ENCODE data around the gene POLRMT. TPM values are rescaled to one million over a fixed set of nuclear protein-coding genes. Genes with fewer than 3 reads are reported as not detected.
"Not testable (repeated sequence)": the region's sequence is repeated elsewhere in the genome, so short reads cannot be mapped to it uniquely, and the experiment has no call there.

POLRMT gene
- polyA plus RNA-seq, 4 donors = 55.8 to 68.1 (median 60.8) TPM

DNA sequence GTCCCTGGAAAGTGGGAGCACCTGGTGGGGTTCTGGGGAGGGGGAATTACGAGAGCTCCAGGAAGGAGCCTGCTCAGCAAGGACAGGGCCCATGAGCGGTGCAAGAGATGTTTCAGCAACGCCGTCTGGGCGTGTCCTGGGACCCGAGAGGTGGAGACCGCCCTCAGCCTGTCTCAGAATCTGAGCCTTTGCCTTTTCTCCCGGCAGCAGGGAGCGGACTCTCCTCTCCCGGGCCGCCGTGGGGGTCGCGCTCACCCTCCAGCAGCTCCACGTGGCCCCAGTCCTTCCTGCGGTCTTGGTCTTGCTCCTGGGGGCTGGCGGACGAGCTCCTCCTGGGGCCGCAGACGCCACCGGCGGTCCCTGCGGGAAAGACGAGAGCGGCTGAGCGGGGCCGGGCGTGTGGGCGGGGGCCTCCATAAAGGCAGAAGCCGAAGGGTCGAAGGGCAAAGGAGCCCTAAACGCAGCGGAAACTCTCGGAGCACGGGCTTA, 714 bp downstream of the POLRMT start:
- no peak for DNase-seq (ENCODE audit: low read depth in 4 of 4, low spot score in 2 of 4)

DNA sequence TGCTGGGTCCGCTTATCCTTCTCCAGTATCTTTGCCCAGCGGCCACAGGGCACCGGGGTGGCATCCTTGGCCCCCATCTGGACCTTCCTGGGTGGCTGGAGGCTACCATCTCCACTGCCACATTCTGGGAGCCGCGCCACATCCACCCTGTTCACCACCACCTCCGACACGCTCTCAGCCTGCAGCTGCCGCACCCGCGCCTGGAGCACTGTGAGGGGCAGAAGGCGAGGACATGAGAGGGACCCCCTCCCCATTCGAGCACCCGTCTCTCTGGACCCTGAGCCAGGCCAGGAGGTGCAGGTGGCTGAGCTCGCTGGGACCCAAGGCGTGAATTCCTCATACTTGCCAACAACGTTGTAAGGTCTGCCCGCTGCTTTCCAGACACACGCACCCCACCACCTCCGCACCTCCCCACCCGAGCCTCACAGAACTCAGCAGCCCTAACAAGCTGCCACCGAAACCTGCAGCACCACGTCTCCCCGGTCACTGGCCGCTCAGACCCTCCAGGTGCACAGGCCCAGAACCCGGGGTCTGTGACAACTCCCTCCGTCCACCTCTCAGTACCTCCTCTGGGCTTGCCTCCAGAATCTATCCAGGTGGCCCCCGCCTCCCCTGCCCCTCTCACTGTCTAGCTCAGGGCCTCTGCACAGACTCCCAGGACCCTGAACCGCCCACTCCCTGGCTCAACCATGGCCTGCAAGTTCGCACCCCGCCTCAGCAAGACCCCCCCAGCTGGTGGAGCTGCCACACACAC, 3.2 kb downstream of the POLRMT start:
- no peak for DNase-seq (ENCODE audit: low read depth in 4 of 4, low spot score in 2 of 4)

DNA sequence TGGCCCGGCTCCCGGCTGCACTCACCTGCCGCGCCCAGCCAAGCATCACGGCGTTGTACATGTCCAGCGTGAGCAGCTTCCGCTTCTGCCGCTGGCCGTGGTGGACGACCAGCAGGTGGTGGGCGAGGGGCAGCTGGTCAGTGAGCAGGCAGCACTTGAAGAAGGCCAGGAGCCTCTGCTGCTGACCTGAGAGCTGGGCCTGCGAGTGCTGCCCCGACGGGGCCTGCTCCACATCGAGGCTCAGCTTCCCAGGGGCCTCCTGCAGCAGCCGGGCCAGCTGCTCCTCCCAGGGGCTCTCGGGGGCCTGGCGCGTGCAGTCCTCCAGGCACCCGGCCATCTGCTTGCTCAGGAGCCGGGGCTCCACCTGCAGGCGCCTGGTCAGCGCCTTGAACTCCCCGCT, 3.8 kb downstream of the POLRMT start:
- not testable (repeated sequence) for DNase-seq (ENCODE audit: low read depth in 4 of 4, low spot score in 2 of 4)

DNA sequence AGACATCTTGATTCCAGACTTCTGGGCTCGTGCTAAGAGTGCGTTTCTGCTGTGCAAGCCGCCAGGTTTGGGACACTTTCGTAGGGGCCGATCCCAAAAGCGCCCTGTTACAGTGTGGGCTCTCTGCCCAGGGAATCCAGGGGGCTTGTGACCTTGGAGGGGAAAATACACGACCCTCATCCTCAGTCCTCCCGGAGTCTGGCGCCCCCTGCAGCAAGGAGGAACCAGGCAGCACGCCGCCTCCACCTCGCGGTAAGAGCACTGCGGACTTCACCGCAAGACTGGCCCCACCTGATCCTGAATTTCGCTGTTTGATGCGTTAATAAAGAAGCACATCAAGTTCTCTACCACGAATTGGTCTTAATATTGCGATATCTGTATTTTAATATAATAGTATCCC, 5.2 kb downstream of the POLRMT start:
- DNase-seq (ENCODE audit: low read depth in 4 of 4, low spot score in 2 of 4) = no peak

DNA sequence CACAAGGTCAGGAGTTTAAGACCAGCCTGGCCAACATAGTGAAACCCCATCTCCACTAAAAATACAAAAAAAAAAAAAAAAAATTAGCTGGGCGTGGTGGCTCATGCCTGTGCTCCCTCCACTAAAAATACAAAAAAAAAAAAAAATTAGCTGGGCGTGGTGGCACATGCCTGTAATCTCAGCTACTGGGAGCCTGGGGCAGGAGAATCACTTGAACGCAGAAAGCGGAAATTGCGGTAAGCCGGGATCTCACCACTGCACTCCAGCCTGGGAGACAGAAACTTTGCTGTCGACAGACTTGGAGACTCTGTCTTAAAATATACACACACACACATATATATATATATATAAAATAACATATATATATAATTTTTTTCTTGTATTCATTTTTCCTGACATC, 6.8 kb downstream of the POLRMT start:
- not testable (repeated sequence) for DNase-seq (ENCODE audit: low read depth in 4 of 4, low spot score in 2 of 4)

DNA sequence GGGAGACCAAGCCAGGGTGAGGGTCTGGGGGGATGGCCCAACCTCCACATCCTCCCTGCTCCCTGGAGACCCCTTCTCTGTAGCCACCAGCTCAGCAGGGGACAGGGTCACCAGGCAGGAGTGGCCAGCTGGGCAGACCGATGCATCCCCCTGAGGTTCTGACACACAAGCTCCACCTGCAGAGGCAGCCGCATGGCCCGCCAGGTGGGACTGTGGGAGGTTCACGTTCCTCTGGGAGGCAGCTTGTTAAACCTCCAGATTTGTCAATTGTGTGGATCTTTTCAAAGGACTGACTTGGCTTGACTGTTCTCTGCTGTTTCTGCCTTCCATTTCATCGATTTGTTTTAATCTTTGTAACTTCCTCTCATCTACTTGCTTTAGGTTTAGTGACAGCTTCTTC, 8.1 kb downstream of the POLRMT start:
- DNase-seq (ENCODE audit: low read depth in 4 of 4, low spot score in 2 of 4) = no peak

DNA sequence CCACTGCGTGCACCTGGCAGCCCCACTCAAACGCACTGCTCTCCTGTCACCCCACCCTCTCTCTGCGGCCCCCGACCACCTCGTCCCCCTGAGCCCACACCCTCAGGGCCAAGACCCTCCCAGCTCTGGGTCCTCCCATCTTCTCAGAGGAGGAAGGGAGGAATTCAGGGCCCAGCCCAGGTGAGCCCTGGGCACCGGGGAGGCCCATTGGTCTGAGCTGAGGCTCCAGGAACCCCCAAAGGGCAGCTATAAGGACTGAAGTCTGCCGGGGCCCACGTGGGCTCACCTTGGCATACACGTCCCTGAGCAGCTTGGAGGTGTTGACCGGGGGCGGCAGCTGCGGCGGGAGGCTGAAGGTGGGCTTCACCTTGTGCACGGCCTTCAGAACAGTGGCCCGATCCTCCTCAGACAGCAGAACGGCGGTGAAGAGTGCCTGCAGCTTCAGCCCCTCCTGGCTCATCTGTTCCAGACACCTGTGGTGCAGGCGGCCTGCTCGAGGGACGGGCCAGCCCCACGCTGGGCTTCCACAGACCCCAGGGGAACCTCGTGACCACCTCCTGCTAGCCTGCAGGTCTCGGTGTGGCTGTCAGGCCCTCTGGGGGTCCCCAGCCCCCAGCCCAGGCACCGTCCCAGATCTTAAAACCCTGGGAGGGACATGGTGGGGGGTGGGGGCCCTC, 8.8 kb downstream of the POLRMT start:
- DNase-seq (ENCODE audit: low read depth in 4 of 4, low spot score in 2 of 4) = no peak

DNA sequence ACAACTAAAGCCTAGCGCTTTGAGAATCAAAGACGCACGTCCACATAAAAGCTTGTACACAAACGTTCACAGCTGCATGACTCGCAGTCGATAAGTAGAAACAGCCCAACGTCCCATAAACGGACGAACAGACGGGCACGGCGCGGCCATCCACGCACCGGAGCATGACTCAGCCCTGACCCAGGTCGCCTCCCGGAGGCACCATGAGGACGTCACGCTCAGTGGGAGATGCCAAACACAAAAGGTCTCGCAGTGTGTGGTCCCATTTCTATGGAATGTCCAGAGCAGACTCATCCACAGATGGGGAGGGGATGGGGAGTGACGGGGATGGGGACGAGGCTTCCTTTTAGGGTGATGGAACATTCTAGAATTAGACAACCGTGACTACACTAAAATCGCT, 9.4 kb downstream of the POLRMT start:
- no peak for DNase-seq (ENCODE audit: low read depth in 4 of 4, low spot score in 2 of 4)

DNA sequence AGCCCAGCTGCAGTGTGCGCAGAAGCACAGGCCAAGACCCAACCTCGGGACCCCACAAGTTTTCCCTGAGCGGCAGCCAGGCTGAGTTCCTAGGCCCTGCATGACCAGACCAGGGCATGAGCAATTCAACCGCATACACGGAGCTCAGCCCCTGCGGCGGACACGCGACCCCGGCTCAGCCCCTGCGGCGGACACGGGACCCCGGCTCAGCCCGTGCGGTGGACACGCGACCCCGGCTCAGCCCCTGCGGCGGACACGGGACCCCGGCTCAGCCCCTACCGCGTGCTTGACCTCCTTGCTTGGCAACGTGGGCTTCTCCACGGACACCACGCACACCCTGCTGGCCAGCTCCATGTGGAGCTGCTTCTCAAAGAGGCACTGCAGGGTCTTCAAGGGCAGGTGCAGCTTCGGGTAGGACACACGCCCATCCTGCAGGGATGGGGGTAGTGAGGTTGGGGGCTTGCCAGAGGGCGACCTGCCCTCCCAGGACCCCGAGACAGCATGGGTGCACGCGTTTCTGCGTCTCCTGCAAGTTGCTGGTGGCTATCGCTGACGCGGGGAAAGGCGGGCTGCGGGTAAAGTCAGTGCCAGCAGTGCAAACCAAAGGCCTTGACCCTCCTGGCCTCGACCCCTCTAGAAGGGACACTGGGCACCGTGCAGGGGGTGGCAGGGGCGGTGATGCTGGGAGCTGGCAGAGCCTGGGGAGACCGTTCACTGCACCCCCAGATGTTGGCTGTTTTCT, 10.0 kb downstream of the POLRMT start:
- no peak for DNase-seq (ENCODE audit: low read depth in 4 of 4, low spot score in 2 of 4)

DNA sequence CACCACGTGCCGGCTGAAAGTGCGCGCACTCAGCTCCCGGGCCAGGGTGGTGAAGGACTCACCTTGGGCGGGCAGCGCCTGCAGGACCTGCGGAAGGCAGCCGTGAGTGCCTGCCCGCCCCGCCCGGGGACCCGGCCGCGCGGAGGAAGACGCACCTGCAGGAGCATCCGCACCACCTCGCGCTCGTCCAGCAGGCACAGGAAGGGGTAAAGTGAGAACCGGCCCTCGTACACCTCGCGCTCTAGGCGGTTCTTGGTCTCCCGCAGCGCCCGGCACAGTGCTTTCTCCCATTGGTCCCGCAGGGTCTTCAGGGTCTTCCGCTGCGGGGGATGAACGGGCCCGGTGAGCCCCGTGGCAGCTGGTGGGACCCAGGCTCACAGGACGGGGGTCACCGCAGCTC, 10.7 kb downstream of the POLRMT start:
- no peak for DNase-seq (ENCODE audit: low read depth in 4 of 4, low spot score in 2 of 4)

DNA sequence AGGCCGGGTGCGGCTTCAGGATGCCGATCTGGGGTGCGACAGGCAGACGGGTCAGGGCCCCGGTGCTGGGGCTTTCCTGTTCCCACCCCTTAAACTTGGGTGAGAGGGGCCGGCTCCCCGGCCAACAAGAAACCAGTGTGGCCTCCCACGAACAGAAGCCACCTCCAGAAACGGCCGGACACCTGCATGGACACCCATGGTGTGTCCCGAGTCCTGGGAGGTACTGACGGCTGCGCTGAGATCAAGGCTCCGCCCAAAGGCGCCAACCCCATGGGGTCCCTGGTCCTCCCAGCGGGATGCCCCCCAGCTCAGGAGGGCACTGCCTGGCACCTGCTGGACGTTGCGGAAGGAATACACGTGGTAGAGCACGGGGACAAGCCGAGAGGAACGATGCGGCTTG, 11.5 kb downstream of the POLRMT start:
- DNase-seq (ENCODE audit: low read depth in 4 of 4, low spot score in 2 of 4) = no peak

DNA sequence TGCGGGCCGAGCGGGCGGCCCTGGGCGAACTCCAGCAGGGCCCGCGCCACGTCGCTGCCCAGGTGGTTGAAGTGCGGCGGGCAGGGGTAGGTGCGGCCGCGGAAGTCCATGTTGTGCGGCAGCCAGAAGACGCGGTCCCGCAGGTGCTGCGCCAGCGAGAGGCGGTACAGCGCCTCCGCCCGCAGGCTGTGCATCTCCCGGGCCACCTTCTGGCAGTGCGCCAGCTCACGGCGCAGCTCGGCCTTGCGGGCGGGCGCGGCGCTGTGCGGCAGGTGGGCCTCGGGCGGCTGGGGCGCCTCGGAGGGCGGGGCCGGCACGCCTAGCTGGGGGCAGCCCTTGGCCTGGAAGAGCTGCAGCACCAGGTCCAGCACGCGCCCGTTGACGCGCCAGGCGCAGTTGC, 12.1 kb downstream of the POLRMT start:
- not testable (repeated sequence) for DNase-seq (ENCODE audit: low read depth in 4 of 4, low spot score in 2 of 4)

DNA sequence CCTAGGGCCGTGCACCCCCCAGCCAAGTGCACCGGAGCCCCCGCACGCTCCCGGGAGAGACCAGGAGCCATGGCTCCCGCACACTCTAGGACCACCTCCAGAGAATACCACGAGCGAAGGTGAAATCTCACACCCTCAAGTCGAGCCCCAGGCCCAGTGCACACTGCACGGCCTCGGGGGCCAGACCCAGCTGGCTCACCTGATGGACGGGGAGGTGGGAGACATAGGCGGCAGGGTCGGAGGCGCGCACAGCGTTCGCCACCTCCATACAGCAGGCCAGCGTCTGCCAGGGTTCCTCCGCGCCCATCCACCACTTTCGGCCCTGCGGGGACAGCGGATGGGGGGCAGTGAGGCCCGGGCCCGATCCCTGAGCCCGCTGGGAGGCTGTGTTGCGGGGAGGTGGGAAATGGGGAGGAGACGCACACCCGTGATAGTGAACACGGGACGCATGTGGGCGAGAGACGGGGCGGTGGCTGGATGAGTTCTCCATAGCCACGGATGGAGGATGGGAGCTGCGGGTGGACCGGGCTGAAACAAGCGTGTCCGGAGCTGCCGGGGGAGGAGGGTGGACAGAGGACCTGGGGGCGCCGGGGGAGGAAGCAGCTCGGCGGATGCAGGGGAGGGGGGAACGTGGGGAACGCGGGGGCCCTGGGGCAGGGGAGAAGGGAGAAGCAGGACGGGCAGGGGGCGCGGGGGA, 13.0 kb downstream of the POLRMT start:
- no peak for DNase-seq (ENCODE audit: low read depth in 4 of 4, low spot score in 2 of 4)

DNA sequence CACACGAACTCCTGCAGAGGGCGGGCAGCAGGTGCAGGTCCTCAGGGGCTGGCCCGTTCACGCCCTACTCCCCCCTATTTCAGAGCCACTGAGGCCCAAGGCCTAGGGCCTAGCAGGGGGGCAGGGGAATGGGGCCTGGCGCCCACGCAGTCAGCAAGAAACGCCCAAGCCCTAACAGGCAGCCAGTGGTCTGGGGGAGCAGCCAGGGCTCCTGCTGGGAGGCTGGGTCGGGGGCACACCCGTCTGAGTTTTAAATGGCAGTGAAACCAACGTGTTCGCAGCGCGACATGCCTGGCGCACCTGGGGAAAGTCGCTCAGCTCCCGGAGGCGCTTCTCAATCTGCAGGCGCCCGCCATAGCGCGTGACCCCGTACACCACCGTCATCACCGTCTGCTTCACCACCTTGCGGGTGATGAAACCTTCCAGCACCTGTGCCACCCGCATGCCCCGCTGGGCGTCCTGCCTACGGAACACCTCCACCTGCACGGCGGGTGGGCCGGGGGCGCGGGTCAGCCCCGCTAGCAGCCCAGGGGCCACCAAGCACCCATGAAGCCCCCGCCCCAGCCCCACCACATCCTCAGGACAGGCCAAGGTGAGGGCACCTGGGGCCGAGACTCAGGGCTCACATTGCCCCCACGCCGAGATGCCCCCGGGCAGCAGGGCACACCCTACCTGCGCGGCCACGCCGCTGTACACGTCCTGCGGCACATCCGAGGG, 13.9 kb downstream of the POLRMT start:
- DNase-seq (ENCODE audit: low read depth in 4 of 4, low spot score in 2 of 4) = no peak

DNA sequence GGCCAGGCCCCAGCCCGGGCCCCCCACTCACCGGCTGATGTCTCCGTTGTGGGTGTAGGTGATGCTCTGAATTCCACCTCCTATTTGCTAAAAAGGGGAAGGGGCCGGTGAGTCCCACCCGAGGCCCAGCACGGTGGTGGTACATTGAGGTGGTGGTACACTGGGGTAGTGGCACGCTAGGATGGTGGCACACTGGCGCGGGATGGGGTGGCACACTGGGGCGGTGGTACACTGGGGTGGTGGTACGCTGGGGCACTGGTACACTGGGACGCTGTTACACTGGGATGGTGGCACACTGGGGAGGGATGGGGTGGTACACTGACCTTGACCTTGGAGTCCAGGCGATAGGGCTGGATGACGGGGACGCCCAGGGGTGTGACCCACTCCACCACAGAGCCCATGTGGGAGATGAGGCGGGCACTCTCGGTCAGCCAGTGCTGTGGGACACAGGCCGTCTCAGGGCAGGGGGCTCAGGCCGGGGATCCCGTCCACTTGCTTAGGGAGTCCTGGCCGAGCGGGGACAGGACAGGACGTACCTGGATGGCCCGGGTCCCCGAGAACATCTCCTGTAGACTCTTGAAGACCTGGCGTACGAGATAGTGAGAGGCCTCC, 14.6 kb downstream of the POLRMT start:
- no peak for DNase-seq (ENCODE audit: low read depth in 4 of 4, low spot score in 2 of 4)

DNA sequence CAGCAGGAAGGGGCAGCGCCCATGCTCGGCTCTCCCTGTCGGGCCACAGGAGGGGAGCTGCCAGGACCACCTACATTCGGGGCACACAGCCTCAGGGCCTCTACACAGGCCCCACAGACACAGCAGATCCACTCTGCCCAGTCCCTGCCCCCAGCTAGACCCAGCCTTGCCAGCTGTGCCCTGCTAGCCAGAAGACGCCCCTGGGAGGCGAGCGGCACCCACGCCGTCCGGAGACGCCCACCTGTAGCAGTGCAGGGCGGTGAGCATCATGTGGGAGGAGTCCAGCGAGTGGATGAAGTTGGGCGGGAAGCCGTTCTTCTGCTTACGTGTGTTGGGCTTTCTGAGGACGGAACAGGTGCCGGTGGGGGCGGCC, 15.1 kb downstream of the POLRMT start:
- no peak for DNase-seq (ENCODE audit: low read depth in 4 of 4, low spot score in 2 of 4)

DNA sequence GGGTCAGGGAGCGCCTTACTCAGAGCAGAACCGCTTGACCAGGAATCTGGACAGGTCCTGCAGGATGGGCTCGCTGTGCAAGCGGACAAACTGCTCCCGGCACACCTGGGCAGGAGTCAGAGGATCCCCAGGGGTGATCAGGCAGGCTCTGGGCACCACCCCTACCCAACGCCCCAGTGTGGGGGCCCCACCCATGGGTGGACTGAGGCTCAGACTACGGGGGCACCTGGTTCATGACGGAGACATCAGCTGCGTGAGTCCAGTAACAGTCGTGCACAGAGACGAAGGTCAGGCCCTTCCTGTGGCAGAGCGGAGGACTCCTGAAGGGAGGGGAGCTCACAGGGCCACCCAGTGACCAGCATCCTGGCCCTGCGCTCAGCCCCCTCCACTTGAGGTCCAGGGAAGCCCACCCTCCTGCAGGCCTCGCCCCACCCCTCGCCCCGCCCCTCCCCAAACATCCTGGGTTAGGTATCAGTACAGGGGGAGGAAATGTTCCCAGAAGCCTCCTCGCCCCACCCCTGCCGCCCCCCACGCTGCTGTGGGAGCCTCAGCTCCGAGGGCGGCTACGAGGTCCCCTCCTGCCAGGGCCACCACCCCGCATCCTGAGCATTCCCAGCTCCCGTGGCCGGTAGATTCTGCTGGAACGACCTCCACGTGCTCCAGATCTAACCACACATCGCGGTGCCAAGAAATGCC, 15.6 kb downstream of the POLRMT start:
- no peak for DNase-seq (ENCODE audit: low read depth in 4 of 4, low spot score in 2 of 4)

DNA sequence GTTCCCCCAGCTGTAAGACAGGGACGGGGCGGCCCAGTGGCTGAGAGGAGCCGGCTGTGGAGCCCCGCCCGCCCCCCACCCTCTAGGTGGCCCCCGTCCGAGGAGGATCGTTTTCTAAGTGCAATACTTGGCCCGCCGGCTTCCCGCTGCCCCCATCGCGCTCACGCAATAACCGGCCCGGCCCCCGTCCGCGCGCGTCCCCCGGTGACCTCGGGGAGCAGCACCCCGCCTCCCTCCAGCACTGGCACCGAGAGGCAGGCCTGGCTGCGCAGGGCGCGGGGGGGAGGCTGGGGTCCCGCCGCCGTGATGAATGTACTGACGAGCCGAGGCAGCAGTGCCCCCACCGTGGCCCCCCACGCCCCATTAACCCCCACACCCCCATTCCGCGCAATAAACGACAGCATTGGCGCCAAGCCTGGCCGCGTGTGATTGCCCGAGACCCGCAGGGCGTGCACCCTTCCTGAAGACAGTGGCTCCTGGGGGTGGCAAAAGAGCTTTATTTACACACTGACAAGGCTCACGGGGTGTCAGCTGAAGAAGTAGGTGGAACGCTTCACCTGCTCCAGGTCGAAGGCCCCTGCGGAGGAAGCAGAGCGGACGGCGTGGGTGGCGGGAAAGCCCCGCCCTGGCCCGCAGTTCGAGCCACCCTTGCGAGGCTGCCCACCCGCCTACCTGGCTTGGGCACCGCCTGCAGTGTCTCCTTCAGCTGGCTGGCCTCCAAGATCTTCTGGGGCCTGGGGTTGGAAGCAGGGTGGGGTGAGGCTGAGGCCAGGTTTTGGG, 16.4 kb downstream of the POLRMT start:
- no peak for DNase-seq (ENCODE audit: low read depth in 4 of 4, low spot score in 2 of 4)
